Inflammatory macrophage treated with lipopolysaccharide for 4 hours (primary cell): ENCODE data around the gene TP53RK.
"Not testable (repeated sequence)": the region's sequence is repeated elsewhere in the genome, so short reads cannot be mapped to it uniquely, and the experiment has no call there.

Experiments
- DNase-seq: peaks from one replicate; pipeline ENCODE4 v3.0.0-alpha.2; 2020

Gene TP53RK

DNA sequence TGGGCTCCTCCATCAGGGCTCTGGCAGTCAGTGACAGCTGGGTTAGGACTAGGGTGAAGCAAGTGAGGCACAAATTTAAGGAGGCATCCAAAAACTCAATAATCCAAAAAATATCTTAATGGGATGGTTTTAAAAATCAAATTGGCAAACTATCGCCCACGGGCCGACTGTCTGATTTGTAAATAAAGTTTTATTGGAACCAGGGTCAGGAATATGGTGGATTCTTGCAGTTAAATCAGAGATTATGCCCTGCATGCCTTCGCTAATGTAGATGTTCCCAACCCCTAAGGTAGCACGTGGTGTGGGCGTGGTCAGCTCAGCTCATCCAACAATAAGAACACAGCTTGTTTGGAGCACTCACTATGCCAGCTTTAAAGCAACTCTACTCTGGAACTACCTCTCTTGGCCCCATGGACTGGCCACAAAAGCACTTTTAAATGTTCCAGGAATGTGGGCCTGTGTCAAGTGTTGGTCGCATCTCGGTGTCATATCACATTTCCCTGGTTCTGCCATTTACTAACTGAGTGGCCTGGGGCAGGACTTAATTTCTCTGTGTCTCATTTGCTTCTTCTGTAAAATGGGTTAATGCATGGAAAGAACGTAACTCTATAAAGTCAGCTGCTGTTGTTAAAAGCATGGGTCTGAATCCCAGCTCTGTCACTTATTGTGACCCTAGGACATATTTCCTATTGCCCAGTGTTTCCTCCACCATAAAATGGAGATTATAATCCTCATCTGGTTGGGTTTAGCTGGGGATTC is 7.0 kb downstream of the TP53RK start:
- no peak for DNase-seq

DNA sequence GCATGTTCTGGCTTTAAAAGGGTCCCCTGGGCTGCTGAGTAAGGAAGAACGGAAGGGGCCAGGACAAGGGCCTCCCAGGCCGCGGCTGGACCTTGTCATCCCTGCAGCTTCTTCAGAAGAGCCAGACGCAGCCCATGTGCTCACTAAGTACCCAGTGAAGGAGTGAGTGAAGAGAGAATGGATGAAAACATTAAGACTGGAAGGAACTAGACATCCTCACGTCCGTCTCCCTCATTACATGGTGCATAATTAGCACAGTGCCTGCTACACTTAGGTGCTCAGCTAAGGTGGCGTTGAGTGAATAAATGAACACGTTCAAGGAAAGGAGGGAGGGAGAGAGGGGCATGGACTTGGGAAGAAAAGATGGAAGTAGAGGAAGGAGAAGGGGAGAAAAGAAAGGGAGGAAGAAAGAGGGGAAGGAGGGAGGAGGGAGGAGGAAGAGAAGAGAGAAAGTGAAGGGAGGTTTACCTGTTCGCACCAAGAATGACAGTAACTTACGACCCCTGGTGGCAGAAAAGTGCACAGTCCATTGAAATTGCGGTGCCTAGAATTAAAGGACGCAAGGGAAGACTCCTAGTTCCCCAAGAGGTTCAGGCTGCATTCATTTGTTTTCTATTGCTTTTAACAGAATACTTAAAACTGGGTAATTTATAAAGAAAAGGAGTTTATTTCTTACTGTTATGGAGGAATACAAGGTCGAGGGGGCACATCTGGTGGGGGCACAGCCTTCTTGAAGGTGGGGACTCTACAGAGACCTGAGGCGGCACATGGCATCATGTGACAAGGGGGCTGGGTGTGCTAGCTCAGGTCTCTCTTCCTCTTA is 8.0 kb downstream of the TP53RK start:
- DNase-seq, result peak; percentile 53

DNA sequence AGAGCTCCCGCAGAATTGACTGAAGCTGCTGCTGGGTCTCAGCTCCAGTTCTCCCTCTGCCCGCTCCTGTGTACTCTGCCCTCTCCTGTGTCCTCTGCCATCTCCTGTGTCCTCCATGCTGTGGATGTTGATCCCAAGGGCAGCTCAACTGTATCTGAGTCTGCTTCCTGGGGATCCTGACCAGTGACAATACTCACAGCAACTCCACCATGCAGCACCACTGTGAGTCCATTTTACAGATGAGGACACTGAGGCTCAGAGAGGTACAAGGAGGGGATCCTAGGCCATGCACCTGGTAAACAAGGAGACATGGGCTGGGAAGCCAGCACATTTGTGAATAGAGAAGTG is 8.6 kb downstream of the TP53RK start:
- no peak for DNase-seq

DNA sequence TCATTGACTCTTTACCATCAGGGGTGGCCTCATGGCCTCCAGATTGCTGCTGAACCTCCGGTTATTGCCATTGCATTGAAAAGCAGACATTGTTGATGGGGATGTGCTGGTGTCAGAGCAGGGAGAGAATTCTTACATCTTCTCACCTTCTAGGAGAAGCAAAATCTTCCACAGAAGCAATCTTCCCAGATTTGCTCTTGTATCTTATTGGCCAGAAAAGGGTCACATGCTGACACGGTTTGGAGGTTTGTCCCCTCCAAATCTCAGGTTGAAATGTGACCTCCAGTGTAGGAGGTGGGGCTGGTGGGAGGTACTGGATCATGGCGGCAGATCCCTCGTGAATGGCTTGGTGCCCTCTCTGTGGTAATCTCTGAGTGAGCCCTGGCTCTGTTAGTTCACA is 10.7 kb downstream of the TP53RK start:
- no peak for DNase-seq

DNA sequence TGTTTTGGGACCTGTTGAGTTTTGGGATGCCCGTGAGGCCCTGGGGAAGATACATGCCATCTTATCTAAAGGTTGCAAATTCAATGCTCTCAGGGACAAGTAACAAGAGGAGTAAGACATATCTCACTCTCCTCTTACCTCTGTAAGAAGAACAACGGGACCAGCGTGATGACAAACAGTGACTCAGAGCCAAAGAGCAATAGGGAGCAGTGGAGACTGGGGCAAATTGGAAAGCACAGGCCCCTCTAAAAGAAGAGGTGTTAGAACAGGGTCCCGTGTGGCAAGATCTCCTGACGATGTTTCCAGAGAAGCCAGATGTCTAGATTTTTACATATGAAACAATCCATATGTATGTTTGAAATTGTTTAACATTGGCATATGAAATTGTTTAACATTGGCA is 11.6 kb downstream of the TP53RK start:
- no peak for DNase-seq

DNA sequence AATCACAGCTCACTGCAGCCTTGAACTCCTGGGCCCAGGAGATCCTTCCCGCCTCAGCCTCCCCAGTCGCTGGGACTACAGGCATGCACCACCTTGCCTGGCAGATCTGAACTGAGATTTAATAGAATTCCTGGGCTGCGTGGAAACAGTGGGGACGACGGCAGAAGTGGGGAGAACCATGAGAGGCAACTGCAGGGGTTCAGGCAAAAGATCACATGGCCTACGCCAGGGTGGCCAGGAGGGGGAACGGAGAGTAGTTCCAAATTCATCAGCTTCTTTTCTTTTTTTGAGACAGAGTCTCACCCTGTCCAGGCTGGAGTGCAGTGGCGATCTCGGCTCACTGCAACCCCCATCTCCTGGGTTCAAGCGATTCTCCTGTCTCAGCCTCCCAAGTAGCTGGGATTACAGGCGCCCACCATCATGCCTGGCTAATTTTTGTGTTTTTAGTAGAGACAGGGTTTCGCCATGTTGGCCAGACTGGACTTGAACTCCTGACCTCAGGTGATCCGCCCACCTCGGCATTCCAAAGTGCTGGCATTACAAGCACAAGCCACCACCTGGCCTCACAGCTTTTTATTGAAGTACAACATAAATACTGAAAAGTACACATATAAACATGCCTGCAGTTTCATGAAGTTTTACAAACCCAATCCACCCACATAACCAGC is 12.5 kb downstream of the TP53RK start:
- DNase-seq, result not testable (repeated sequence)

DNA sequence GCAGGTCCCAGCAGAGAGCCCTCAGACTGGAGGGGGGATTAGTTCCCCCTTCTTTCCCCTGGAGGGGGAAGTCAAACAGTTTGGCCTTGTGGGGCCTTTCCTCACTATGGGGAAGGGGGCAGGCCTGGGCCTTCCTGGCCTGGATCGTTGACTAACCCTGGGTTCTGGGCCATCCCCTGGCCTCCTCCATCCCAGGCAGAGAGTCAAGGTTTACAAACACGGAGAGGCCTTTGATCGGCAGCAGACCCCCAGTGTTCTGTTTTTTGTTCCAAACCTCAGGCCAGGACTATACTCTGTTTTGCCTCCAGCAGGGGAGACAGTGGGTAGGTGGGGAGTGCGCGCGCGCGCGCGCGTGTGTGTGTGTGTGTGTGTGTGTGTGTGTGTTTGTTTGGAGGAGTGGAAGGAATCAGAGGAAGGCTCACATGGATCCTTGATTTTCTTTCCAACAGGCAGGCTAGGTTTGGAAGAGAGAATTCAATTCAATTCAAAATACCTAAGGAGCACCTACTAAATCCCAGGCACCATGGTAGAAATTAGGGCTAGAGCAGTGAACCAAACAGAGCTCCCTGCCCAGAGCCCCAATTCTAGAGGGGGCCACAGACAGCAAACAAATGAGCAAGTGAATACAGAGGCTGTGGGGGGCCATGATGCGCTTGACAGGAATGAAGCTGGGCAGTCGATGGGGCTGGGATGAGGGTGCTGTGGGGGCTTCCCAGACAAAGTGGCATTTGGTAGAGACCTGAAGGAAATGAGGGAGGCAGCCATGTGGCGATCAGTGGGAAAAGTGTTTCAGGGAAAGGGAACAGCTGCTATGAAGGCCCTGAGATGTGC is 14.8 kb downstream of the TP53RK start:
- DNase-seq, result no peak

DNA sequence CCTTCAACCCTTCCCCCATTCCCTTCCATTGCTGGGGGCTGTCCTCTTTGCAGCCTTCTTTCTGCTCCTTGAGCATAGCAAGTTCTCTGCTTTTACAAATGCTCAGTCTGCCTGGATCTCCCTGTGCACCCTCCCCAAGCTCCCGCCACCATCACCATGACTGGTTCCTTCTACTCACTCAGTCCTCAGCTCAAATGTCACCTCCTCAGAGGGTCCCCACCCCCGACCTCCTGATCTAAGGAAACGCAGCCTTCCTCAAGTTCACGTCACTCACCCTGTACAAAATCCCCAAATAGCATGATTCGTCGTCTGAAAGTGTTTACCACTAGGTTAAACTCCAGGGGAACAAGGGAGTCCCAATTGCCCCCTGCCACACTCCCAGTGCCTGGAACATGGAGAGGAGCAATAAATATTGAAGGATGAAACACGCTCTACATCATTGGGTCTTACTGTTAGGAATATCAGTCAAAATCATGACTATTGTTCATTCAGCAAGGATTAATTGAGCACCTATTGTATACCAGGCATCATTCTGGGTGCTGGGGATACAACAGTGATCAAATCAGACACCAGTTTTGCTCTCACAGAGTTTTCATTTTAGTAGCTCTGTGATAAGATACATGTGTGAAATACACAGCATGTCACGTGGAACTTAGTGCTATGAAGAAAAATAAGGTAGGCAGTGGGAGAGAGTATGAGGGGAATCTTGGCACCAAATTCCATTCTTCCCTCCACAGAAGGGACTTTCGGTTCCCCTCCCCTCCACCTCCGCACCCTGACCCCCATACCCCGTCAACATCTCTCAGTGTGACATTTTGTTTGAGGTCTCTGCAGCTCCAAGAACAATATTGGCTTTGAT is 15.6 kb downstream of the TP53RK start:
- no peak for DNase-seq

DNA sequence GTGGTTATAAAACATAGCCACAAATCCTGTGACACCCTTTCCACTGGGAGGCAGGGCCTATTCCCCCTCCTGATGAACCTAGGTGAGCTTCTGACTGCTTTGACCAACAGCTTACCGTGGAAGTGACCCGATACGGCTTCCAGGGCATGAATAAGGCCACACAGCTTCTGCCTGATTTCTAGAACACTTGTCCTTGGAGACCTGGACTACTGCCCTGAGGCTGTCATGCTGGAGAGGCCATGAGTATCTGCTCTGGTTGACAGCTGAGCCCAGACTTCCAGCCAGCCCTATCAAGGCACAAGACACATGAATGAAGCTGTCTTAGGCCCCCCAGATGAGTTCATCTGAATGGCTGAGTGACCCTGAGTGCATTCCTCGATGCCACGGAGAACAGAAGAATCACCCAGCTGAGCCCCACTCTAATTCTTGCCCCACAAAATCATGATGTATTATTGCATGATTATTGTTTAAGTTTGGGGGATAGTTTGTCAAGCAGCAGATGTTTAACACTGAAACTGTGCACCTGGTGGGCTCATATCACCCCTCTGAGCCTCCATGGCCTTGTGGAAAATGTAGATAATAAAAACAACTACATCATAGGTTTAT is 16.6 kb downstream of the TP53RK start:
- DNase-seq, result no peak

DNA sequence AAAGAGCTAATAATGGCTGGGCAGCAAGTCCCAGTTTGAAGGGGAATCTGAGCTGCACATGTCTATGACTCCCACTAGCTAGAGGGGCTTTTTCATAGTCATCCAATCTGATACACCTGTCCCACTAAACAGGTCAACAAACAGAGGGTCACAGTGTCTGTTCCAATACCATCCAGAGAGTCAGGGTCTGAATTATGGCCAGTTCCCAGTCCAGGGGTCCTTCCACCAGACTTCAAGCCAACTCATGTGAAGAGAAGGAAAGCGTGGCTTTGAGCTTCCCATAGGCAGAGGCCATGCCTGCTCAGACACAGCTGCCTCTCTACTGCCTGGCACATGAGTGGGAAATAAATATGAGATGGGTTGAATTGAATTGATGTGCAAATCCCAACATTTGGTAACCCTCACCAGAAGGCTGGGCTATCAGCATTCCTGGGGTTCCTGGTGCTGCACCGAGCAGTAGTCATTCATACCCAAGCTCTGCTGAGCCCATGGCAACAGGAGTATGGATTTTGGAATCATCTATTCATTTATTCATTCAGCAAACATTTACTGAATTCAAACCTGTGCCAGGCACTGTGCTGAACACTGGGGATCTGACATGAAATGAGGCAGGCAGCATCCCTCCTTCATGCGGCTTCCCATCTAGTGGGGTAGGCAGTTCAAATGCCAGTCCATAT is 17.2 kb downstream of the TP53RK start:
- DNase-seq, result no peak

DNA sequence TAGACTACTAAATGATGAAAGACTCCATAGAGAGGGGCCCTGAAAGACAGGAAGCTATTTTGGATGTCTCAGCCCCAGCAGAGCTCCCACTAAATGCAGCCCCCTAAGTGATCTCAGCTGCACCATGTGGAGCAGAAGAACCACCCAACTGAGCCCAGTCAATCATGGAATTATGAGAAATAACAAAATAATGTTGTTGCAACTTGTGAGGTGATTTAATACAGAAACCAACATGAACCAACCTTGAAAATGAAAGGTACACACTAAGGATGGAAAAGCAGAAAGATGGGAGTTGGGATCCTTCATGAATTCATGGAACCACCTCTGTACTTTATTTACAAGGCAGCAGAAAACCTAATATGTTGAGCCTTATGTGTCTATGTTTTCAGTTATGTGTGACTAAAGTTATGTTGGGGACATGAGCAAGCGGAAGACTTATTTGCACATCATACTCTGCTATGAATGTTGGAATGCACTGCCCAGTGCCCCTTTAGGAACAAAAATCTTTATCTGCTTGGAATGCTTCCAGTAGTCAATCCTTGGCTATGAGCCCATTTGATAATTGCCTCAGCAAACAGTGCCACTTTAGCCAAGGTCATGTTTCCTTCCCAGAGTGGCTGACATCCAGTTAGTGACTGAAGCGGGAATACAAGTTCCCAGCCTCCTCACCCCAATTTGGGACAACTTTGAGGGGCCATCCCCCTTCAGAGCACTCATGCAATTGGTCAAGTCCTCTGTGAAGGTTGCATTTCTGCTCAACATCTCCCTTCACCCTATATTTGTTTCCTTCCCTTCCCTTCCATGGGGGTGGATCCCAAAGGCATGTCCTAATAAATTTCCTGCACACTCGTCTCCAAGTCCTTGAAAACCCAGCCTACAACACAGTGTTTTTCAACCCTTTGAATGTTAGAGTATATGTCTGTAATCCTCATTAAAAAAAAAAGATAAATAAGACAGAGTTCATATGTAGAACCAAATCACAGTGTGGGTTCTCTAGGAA is 18.4 kb downstream of the TP53RK start:
- no peak for DNase-seq

DNA sequence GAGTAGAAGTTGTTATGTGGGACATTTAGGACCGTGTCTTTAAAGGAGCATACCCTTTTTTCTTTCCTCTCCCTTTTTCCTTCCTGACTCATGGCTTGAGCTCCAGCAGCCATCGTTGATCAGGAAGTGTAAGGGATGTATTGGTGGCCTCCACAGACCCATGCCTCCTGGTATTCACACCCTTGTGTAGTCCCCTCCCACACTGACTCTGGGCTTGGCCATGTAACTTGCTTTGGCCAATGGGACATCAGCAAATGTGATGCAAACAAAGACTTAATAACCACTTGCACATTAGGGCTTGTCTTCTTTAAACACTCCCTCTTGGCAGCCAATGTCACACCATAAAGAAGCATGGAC is 19.0 kb downstream of the TP53RK start:
- DNase-seq, result no peak

DNA sequence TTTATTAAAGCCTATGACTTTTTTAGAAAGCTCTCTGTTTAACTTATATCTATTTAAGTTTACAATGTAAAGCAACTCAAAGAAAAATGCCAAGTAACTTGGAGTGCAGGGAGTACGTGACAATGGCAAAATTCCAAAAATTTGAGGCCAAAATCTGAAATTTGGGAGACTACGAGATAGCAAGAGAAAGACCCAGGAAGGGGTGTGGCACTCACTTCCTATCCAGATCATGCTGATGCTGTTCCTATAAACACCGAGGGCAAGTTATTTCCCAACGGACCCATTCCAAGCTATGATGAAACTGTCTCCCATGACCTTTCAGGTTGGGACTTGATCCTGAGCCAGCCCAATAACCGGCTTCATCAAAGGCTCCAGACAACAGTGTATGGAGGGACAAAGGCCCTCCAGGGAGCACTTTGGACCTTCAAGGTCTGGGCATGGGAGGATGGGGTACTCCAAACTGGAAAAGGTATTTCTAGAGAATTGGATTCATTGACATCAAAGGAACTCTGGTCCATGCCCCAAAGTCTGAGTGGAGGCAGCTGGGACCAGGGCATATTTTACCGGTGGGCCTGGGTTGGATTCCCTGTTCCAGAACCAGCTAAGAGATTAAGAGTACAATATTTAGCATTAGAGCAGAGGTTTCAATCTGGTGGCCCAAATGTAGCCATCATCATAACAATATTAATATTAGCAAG is 22.3 kb downstream of the TP53RK start:
- no peak for DNase-seq

DNA sequence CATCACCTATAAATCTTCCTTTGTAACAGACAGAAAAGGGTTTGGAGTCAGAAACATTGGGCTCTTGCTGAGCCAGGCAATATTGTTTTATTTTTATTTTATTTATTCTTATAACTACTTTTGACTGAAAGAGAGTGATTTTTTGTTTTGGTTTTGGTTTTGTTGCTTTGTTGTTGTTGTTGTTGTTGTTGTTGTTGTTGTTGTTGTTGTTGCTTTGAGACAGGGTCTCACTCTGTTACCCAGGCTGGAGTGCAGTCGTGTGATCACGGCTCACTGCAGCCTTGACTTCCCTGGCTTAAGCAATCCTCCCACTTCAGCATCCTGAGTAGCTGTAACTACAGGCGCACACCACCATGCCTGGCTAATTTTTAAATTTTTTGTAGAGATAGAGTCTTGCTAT is 22.9 kb downstream of the TP53RK start:
- no peak for DNase-seq

DNA sequence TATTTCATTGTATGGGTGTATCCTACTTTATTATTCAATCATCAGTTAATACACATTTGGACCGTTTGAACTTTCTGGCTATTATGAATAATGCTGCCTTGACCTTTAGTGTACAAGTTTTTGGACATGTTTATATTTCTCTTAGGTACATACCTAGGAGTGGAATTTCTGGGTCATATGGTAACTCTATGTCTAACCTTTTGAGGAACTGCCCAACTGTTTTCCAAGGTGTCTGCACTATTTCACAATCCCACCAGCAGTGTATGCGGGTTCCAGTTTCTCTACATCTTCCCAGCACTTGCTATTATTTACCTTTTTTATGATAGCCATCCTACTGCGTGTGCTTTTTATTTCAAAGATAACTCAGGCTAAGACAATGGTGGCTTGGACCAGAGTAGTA is 23.6 kb downstream of the TP53RK start:
- DNase-seq, result no peak

DNA sequence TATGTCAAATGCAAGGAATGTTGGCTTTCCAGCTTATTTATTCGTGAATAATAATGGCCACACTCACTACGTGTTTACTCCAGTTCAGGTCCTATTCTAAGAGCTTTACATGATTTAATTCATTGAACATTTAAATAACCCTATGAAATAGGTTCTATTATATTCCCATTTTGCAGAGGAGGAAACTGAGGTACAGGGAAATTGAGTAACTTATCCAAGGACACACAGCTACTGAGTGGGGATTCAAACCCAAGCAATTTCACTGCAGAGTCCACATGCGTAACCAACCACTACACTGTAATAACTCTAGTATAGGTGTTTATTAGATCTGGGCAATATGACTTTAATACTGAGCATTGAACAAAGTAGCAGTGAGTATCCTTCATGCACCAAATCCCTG is 25.7 kb downstream of the TP53RK start:
- DNase-seq, result no peak

DNA sequence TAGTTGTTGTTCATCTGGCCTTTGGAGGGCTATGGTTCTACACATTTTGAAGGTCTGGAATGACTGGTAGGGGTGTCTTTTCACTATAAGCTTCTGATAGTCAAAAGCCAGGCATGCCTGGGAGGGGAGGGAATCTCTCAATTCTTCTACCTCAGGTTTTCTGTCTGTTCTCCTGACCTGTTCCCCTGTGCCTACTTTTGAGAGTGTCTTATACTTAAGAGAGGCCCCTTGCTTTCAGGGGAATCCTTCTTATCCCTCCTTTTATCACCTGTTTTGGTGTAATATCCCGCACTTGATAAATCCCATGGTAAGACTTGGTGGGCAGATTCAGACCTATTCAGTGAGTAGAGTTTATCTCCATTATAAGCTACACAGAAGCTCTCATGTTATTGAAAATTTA is 27.6 kb downstream of the TP53RK start:
- no peak for DNase-seq

DNA sequence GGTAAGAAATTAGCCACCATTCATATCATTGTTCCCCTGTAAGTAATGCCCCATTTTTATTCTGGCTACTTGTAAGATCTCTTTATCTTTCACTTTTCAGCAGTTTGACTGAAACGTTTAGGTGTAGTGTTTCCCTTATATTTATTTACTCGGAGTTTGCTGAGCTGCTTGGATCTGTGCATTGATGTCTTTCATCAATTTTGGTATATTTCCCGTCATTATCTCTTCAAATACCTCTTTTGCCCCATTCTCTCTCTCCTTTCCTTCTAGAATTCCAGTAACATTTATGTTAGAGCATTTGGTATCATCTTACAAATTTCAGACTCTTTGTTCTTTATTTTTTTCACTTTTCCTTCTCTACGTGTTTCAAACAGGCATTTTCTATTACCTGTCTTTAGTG is 28.8 kb downstream of the TP53RK start:
- no peak for DNase-seq

DNA sequence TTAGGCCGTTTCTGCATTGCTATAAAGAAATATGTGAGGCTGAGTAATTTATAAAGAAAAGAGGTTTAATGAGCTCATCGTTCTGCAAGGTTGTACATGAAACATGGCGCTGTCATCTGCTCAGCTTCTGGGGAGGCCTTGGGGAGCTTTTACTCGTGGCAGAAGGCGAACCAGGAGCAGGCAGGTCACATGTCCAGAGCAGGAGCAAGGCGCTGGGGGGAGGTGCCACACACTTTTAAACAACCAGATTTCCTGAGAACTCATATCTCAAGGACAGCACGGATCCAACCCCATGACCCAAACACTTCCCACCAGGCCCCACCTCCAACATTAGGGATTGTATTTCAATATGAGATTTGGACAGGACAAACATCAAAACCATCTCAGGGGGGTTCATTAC is 31.6 kb downstream of the TP53RK start:
- no peak for DNase-seq
